Measurements from ENCODE around the gene ELAC1.
"Not testable (repeated sequence)": the region's sequence is repeated elsewhere in the genome, so short reads cannot be mapped to it uniquely, and the experiment has no call there.

Gene ELAC1

GRCh38 chr18:50967714-50968661 lies at the start of gene ELAC1:
TSS of gene ELAC1 (plus strand) at chr18:50968040. CDS start at chr18:50974405, 6,365 bp downstream.
- peak; percentile 73 for DNase-seq

GRCh38 chr18:50918153-50918552 lies 49.7 kb upstream of the ELAC1 start:
- DNase-seq = no peak

- no peak for DNase-seq
These were observed 43.5 kb upstream of the ELAC1 start for GRCh38 chr18:50924372-50924771.

GRCh38 chr18:50926521-50926920 lies 41.3 kb upstream of the ELAC1 start:
- no peak for DNase-seq

- DNase-seq = no peak
These were observed 39.3 kb upstream of the ELAC1 start for GRCh38 chr18:50928551-50928950.

- no peak for DNase-seq
These were observed 34.2 kb upstream of the ELAC1 start for GRCh38 chr18:50933684-50934083.

- DNase-seq = no peak
These were observed 33.2 kb upstream of the ELAC1 start for GRCh38 chr18:50934545-50935211.

- DNase-seq = no peak
These were observed 32.2 kb upstream of the ELAC1 start for GRCh38 chr18:50935493-50936191.

GRCh38 chr18:50937183-50937582 lies 30.7 kb upstream of the ELAC1 start:
- no peak for DNase-seq

GRCh38 chr18:50938912-50939311 lies 28.9 kb upstream of the ELAC1 start:
- DNase-seq = no peak

GRCh38 chr18:50944245-50944932 lies 23.5 kb upstream of the ELAC1 start:
- no peak for DNase-seq

GRCh38 chr18:50945918-50946317 lies 21.9 kb upstream of the ELAC1 start:
- DNase-seq = not testable (repeated sequence)

- no peak for DNase-seq
These were observed 19.9 kb upstream of the ELAC1 start for GRCh38 chr18:50947899-50948298.

GRCh38 chr18:50949185-50949584 lies 18.7 kb upstream of the ELAC1 start:
- DNase-seq = no peak

- no peak for DNase-seq
These were observed 17.2 kb upstream of the ELAC1 start for GRCh38 chr18:50950626-50951025.

- no peak for DNase-seq
These were observed 14.0 kb upstream of the ELAC1 start for GRCh38 chr18:50953822-50954221.

GRCh38 chr18:50955253-50955652 lies 12.6 kb upstream of the ELAC1 start:
- DNase-seq = no peak

GRCh38 chr18:50956116-50956515 lies 11.7 kb upstream of the ELAC1 start:
- no peak for DNase-seq

GRCh38 chr18:50961974-50962373 lies 5.9 kb upstream of the ELAC1 start:
- no peak for DNase-seq

GRCh38 chr18:50969448-50969847 lies 1.6 kb downstream of the ELAC1 start:
- no peak for DNase-seq

- DNase-seq = no peak
These were observed 2.2 kb downstream of the ELAC1 start for GRCh38 chr18:50970006-50970405.

GRCh38 chr18:50972404-50972803 lies 4.6 kb downstream of the ELAC1 start:
- DNase-seq = not testable (repeated sequence)
